NCI-H460 (cell line): ENCODE measurements around the gene IFTAP. TPM values are rescaled to one million over a fixed set of nuclear protein-coding genes. Genes with fewer than 3 reads are reported as not detected.

Source experiments
- DNase-seq: peaks from one replicate; pipeline ENCODE4 v3.0.0-alpha.2; 2016; ENCODE audit warnings: low read depth; ENCODE audit errors: extremely low read depth
- total RNA-seq: library from RNA; depleted of rRNA; stranded (reverse); fragments of >200 nt; shearing (Covaris generic); gene quantifications from 2 replicates; pipeline ENCODE4 v1.2.3, GENCODE V29; 2014

Gene IFTAP
- total RNA-seq, 1 experiment from 2014 or later: 19.1 TPM

GRCh38 chr11:36591433-36591832 is 2.9 kb upstream of the IFTAP start:
- DNase-seq: no peak

- no peak for DNase-seq
Observed at GRCh38 chr11:36596880-36597279, 2.6 kb downstream of the IFTAP start.

GRCh38 chr11:36598051-36598450 is 3.7 kb downstream of the IFTAP start, which contains the start of gene RAG2:
TSS of gene RAG2 (minus strand) at chr11:36598236. CDS start at chr11:36594168, 4,068 bp downstream.
- no peak for DNase-seq

DNA sequence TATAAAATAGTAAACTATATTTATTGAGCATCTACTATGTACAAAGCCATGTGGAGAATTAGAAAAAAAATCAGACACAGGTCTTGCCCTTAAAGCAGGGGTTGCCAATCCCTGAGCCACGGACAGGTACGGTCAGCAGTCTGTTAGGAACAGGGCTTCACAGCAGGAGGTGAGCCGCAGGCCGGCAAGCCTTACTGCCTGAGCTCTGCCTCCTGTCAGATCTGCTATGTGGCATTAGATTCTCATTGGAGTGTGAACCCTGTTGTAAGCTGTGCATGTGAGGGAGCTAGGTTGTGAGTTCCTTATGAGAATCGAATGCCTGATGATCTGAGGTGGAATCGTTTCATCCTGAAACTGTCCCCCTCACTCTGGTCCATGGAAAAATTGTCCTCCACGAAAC is 5.9 kb downstream of the IFTAP start:
- DNase-seq: no peak

DNA sequence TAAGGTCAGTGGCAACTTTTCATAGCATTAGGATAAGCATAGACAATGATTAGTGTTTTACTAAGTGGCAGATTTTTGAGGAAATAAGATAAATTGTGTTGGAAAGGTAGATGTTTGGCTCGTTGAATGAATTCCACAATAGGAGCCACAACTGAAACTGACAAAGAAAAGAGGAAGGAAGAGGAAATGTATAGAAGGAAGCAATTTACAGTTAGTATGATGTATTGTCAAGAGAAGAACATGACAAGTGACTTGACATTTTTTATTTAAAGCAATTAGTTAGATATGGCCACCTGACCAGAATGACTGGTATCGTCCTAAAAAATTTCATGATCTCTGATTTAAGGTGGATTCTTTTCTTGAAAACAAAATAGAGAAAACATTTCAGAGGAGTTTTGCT is 6.9 kb downstream of the IFTAP start:
- no peak for DNase-seq

- DNase-seq: no peak
Observed at GRCh38 chr11:36602135-36602534, 7.8 kb downstream of the IFTAP start.

DNA sequence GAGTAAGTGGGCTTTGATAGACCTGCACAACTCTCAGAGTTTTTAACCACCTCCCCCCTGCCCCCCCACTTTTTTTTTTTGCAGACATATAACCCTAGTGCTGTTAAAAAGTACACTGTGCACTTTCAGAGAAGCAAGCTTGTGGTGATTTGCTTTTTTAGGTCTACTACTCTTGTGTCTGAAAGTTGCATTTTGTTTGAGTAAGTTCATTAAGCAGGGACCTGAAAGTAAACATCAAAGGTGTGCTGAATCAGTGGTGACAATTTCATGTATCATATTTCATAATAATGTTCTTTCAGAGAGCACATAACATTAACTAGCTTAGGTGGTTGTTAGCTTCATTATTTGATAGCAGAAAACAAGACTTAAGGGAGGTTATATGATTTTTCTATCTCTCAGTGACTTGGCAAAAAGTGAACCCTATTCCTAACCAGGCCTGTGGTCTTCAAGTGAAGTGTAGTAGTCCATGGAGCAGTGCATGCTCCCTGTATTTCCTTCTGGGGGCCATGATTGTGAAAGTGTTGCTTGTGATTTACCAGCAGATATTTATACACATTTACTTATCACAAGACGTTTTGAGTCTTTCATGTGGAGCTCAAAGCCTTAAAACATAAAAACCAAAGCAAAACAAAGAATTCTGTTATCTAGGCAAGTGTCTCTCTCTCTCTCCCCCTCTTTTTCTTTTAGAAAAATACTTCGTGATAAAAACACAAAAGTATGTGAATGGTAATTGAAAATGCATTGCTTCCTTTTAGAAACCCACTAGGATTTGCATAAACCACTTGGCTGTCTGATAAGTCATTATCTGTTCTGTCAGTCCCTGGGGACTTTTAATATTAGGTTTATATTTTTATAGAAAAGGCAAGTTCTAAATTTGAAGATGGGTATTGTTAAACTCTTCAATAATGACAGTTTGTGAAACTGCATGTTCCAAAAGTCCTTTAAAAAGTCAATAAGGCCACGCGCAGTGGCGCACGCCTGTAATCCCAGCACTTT is 11.2 kb downstream of the IFTAP start:
- DNase-seq: no peak

DNA sequence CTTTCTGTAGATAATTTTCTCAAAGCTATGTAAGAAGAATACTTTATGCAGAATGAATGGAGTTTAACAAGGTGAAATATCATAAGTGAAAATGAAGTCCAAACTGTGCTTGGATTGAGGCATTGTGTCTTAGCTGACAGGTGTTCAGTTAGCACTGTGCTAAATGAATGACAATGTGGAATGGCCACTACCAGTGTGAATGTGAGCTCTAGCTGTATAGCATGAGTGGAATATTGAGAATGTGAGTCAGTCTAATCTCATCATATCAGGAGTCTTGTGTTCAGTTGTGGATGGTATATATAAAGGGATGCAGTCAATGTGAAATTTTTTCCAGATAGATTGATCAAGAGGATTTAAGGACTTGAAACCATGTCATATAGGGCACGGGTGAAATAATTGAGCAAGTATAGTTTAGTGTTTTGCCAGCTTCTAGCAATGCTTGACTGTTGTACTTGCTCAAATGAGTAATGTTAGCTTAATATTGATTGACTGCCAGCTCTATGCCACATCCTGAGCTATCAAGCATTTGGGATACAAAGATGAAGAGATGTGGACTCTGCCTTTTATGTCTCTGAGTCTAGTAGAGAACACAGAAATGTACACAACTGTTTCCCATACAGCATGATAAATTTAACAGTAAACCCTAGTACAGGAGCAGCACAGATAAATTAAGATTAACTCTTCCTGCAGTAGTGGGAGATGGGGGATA is 14.3 kb downstream of the IFTAP start:
- no peak for DNase-seq

DNA sequence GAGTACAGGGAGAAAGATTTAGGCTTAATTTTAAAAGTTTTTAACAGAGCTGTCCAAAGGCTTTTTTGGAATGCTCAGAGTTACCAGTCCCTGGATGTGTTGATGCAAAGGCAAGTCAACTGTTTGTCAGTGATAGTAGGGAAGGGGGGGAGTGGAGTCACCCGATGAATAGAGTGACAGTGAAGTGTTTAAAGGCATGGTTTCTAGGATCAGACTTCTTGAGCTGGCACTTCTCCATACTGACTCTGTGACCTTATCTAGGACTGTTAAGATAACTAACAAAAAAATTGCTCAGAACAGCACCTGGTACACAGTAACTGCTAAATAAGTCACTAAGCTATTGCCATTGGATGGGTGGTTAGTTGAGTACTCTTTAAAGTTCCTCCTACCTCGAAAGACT is 15.1 kb downstream of the IFTAP start:
- no peak for DNase-seq

DNA sequence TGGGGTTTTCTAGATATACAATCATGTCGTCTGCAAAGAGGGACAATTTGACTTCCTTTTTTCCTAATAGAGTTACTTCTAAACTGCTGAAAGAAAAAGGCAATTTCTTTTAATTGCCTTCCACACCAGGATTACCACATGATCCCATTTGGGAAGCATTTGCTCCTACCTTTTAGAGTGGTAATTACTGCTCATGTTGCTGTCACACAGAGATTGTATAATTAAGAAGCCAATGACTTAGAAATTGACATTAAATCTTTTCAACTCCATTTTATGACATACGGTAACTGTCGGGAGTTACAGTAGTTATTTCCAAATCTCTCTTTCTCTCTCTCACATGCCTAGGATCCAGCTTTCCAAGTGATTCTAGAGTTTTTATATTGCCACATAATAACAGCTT is 21.5 kb downstream of the IFTAP start:
- no peak for DNase-seq

GRCh38 chr11:36617543-36618362 is 23.5 kb downstream of the IFTAP start:
- DNase-seq: no peak

DNA sequence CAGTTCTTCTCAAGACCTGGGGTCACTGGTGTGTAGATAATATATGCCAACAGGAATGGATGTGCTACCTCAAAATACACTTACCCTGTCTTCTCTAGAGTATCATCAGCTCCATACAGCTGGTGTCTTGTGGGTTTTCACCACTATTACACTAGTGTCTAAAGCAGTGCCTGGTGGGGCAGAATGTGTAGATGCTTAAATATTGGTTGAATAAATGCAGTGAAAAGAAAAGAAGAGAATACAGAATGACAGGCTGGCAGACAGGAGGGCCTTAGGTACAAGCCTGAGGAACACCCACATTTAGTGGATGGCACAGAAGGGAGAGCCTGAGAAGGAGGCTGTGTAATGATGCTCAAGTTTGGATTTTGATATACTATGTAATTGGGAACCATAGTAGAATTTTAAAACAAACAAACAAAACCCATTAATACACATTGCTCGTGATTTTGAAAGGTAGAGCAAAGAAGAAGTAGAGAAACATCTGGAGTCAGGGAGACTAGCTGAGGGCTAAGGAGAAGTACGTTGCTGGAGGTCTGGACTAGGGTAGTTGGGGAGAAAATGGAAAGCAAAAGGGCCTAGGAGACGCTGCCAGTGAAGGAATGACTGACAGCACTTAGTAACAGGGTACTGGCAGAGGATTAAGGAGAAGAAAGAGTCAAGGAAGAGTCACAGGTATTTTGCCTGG is 24.2 kb downstream of the IFTAP start:
- DNase-seq: no peak

DNA sequence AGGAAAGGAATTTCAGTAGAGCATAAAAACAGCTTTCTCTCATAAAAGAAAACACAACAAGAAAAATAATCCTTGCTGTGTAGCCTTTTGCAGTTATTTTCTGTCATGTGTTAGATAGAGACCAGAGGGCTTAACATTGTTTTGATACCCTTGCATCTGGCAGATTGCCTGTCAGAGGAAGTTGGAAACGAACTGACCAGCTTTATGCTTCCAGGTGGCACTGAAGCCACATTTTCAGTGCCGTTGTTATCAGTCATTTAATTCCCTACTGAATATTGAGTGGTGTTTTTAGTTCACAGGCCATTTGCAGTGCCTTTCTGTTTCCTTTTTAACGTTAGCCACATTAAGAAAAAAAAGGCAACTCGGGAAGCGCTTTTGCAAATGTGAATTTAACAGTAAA is 25.2 kb downstream of the IFTAP start:
- no peak for DNase-seq

GRCh38 chr11:36620246-36620645 is 25.9 kb downstream of the IFTAP start:
- no peak for DNase-seq

DNA sequence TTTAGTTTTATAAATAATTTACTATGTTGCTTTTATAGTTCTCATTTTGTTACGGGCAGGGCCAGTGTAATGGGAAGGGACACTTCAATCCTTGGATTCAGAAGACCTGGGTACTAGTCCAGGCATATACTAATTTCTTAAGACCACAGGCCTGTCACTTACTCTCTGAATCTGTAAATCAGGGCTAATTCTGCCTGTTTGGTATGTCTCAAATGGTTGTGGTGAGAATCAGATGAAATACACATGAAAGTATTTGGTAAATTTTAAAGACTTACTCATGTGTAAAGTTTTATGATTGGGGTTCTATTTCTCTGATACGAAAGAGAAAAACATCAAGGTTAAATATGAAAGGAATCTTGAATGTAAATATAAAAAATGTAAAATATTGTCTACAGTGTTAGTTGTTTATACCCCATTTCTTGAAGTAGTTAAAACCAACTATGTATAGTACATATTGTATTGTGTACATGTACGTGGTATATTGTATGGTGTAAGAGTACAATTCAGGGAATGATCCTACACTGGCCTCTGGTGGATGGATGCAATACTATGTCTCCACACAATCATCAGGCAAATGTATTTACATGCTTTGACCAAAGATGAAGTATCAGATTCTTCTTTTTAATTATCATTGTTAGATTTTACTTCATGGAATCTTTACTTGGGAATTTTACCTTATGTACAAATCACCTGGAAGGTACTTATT is 28.3 kb downstream of the IFTAP start:
- peak; percentile 7 for DNase-seq

DNA sequence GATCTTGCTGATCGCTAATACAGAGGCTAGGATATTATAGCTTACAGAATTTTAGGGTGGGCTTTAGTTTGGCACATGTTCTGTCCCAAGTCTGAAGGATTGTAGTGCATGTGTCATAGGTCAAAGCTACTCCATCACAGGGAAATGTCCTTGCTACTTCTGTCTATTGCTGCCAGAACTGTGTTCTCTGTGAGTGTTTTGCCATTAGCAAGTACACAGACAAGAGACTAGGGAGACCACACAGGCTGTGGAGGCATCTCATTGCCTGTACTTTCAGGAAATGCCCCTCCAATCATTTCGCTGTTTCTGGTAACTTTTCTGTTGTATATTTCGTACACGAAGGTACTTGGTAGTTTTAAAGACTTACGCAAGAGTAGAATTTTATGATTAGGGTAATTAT is 29.2 kb downstream of the IFTAP start:
- DNase-seq: no peak

DNA sequence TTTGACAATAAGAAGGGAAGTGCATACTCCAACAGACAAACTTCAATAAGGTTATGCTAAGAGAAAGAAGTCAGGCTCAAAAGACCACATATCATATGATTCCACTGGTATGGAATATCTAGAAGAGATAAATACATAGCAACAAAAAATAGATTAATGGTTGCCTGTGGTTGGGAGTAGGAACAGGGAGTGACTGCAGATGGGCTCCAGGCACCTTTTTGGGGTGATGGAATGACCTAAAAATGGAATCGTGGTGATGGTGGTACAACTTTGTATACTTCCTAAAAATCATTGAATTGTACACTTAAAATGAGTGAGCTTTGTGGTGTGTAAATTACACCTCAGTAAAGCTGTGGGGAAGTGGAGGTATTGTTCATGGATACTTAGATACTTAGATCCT is 32.7 kb downstream of the IFTAP start:
- DNase-seq: no peak

- DNase-seq: no peak
Observed at GRCh38 chr11:36627471-36627870, 33.2 kb downstream of the IFTAP start.

DNA sequence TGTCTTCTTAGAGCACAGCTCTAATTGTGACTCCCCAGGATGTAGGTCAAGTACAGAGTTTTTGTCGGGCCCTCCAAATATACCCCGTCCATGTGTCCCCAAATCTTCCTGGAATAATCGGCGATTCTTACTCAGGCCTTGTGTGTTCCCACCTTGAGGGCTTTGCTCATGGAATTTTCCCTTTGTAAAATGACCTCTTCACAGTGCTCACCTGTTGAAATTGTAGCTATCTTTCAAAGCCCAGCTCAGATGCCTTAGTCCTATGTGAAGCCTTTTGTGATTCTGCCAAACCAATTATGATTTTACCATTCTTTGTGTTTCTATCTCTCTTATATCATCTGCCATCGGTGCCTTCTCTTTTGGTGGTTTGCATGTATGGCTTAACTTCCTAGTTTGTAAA is 33.8 kb downstream of the IFTAP start:
- no peak for DNase-seq

DNA sequence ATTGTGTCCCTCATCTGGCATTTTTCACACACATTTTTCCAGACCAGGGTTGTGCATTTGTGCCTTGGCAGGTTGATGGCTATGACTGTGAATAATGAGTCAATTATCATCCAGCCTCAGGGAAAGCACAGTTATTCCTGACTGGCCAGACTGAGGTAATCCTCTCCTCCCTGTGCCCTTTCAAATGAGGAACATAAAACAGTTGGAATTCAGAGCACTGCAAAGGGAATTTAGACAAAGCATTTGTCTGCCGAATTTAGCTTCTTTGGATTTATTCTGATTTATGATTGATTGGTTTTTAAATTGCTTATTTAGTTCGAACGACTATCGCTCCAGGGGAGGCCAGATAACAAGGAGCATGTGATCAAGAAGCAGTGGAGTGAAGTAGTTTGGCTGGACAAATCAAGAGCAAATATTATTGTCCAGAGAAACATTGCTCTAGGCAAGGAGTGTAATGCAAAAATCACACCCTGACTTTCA is 34.5 kb downstream of the IFTAP start:
- DNase-seq: no peak
